ENCODE results near the gene PRAME. TPM values are rescaled to one million over a fixed set of nuclear protein-coding genes. Genes with fewer than 3 reads are reported as not detected.
"Not testable (repeated sequence)": the region's sequence is repeated elsewhere in the genome, so short reads cannot be mapped to it uniquely, and the experiment has no call there.

The PRAME gene
- total and polyA plus RNA-seq, 10 of the 15 experiments (the other 5 are each of a cell fraction or from before 2014, with no cell fraction given) = 0.40 to 2.5 (median 0.65) TPM

GRCh38 chr22:22515890-22516289 lies 43.2 kb downstream of the PRAME start:
- ChIA-PET CTCF (no interaction called here), RAD21 (ENCODE audit: unreplicated experiment) (no interaction called here), POLR2A (no interaction called here), SMC1A (ENCODE audit: uncharacterized antibody, unreplicated experiment) (interaction anchor here (1.0 kb wide), 1 partner anchor 19 kb away, joined by 3 read pairs; no protein-coding TSS in a partner anchor)
- no peaks in the 10 kb centered on the region for H3K36me3 ChIP-seq (ENCODE audit: control insufficient read depth in 2 of 2, insufficient read depth in 2 of 2, low read length in 1 of 2)
- TF ChIP-seq PBX3 (IDR thresholded peaks at IDR 0.05; ENCODE audit: insufficient replicate concordance, low read depth, low read length) (no peak), MEF2A (IDR thresholded peaks at IDR 0.05; ENCODE audit: insufficient read depth, low read depth, low read length) (no peak), MTA3 (IDR thresholded peaks at IDR 0.05; ENCODE audit: borderline replicate concordance, low read length) (no peak), MAX (IDR thresholded peaks at IDR 0.05; ENCODE audit: low read depth, low read length) (no peak), PKNOX1 (IDR thresholded peaks at IDR 0.05) (no peak), ASH2L (IDR thresholded peaks at IDR 0.05; ENCODE audit: borderline replicate concordance, low read depth) (no peak), FOXK2 (IDR thresholded peaks at IDR 0.05) (no peak), NR2F1 (conservative IDR thresholded peaks at IDR 0.05) (no peak), SP1 (IDR thresholded peaks at IDR 0.05; ENCODE audit: low read depth, low read length) (no peak), RAD21 (IDR thresholded peaks at IDR 0.05; ENCODE audit: insufficient read depth, low read depth, low read length) (no peak)
- H2AFZ ChIP-seq (ENCODE audit: control insufficient read depth, low read depth, low read length) = no peak overlapping the region
- H4K20me1 ChIP-seq (ENCODE audit: control insufficient read depth, insufficient read depth) = no peaks in the 10 kb centered on the region
- no peaks in the 10 kb centered on the region for H3K79me2 ChIP-seq (ENCODE audit: control insufficient read depth, insufficient read depth, low read length)
- intact Hi-C loops (cut with micrococcal nuclease; ENCODE audit: unreplicated experiment) = no loop called here
- no peaks in the 10 kb centered on the region for H3K27me3 ChIP-seq (replicated peaks in 1 of 2; ENCODE audit: control insufficient read depth in 2 of 2, insufficient read depth in 2 of 2, low read length in 1 of 2)
- in situ Hi-C loops (cut with MboI) = no loop called here
- H3K9me3 ChIP-seq (replicated peaks; ENCODE audit: control insufficient read depth, insufficient read depth, low read length) = no peaks in the 10 kb centered on the region
- DNase-seq (ENCODE audit: low read depth, low spot score) (no peak), ATAC-seq (no peak), FAIRE-seq (no peak)
- H3K27ac ChIP-seq (ENCODE audit: control insufficient read depth, insufficient read depth) = no peak overlapping the region
- H3K4me2 ChIP-seq (ENCODE audit: control insufficient read depth, insufficient read depth) = no peak overlapping the region
- no peaks in the 10 kb centered on the region for H3K4me1 ChIP-seq (ENCODE audit: control insufficient read depth, insufficient read depth, low read length)
- H3K4me3 ChIP-seq = no peak overlapping the region
- BruUV-seq (replicated peaks) = no TSS peak
- H3K9ac ChIP-seq (ENCODE audit: control insufficient read depth, insufficient read depth, low read length) = no peak overlapping the region

GRCh38 chr22:22514431-22514830 lies 44.6 kb downstream of the PRAME start:
- 35% methylated on average over 8 of the region's 8 CpGs for WGBS (ENCODE audit: insufficient coverage, insufficient replicate concordance, low lambda C conversion rate, missing lambda C conversion rate)
- H3K36me3 ChIP-seq (ENCODE audit: control insufficient read depth in 2 of 2, insufficient read depth in 2 of 2, low read length in 1 of 2); POLR2A ChIA-PET; H3K27me3 ChIP-seq (replicated peaks in 1 of 2; ENCODE audit: control insufficient read depth in 2 of 2, insufficient read depth in 2 of 2, low read length in 1 of 2); DNase-seq (ENCODE audit: low read depth, low spot score); FAIRE-seq; H3K9ac ChIP-seq (ENCODE audit: control insufficient read depth, insufficient read depth, low read length); intact Hi-C loops (cut with micrococcal nuclease; ENCODE audit: unreplicated experiment); H2AFZ ChIP-seq (ENCODE audit: control insufficient read depth, low read depth, low read length); H3K4me1 ChIP-seq (ENCODE audit: control insufficient read depth, insufficient read depth, low read length); CTCF ChIA-PET; H3K9me3 ChIP-seq (replicated peaks; ENCODE audit: control insufficient read depth, insufficient read depth, low read length); H3K27ac ChIP-seq (ENCODE audit: control insufficient read depth, insufficient read depth); H3K79me2 ChIP-seq (ENCODE audit: control insufficient read depth, insufficient read depth, low read length); H4K20me1 ChIP-seq (ENCODE audit: control insufficient read depth, insufficient read depth); SMC1A ChIA-PET (ENCODE audit: uncharacterized antibody, unreplicated experiment); ATAC-seq; H3K4me2 ChIP-seq (ENCODE audit: control insufficient read depth, insufficient read depth); BruUV-seq (replicated peaks); RAD21 ChIA-PET (ENCODE audit: unreplicated experiment); H3K4me3 ChIP-seq; in situ Hi-C loops (cut with MboI): not testable (repeated sequence)

All from GM12878 (cell line).